ENCODE data around the gene CD38.

GRCh38 chr4:15898902-15899301, 120.8 kb downstream of the CD38 start:
- no peak for TF ChIP-seq CTCF (optimal IDR thresholded peaks at IDR 0.05 in 1 of 3, IDR thresholded peaks at IDR 0.05 in 1 of 3, conservative IDR thresholded peaks at IDR 0.05 in 1 of 3; ENCODE audit: extremely low read depth in 1 of 3, insufficient read depth in 2 of 3, low read length in 3 of 3)
- no peak for TF ChIP-seq EZH2 (IDR thresholded peaks at IDR 0.05; ENCODE audit: low read length)

All from keratinocyte (primary cell).